ENCODE data around the gene DTD1. TPM values are rescaled to one million over a fixed set of nuclear protein-coding genes. Genes with fewer than 3 reads are reported as not detected.
"Not testable (repeated sequence)": the region's sequence is repeated elsewhere in the genome, so short reads cannot be mapped to it uniquely, and the experiment has no call there.

The DTD1 gene
- total RNA-seq, 6 experiments from 2014 or later, result 5.4 to 21.2 (median 7.5) TPM

- TF ChIP-seq CTCF (IDR thresholded peaks at IDR 0.05) (no peak), POLR2A (IDR thresholded peaks at IDR 0.05) (no peak)
- no peaks in the 10 kb centered on the region for H3K36me3 ChIP-seq
- no peaks in the 10 kb centered on the region for H3K9me3 ChIP-seq
- 58% methylated on average over 3 of the region's 3 CpGs for WGBS (ENCODE audit: insufficient coverage, low coverage, low lambda C conversion rate, missing lambda C conversion rate)
- DNase-seq, result no peak
- H3K27me3 ChIP-seq, result no peaks in the 10 kb centered on the region
- ATAC-seq, result no peak
- no peak overlapping the region for H3K27ac ChIP-seq
- H3K4me1 ChIP-seq, result no peaks in the 10 kb centered on the region
- intact Hi-C loops (cut with DNase I), result no loop called here
- no peak overlapping the region for H3K4me3 ChIP-seq
Measured at GRCh38 chr20:18781509-18781908, 193.7 kb downstream of the DTD1 start.

GRCh38 chr20:18783385-18783959, 195.6 kb downstream of the DTD1 start:
- Histone ChIP-seq H3K9me3 (no peaks in the 10 kb centered on the region), H3K36me3 (no peaks in the 10 kb centered on the region), H3K4me1 (no peaks in the 10 kb centered on the region), H3K27me3 (no peaks in the 10 kb centered on the region), H3K4me3 (no peak overlapping the region), H3K27ac (no peak overlapping the region)
- intact Hi-C loops (cut with DNase I), result no loop called here
- ATAC-seq (no peak), DNase-seq (no peak)
- WGBS (ENCODE audit: insufficient coverage, low coverage, low lambda C conversion rate, missing lambda C conversion rate), result 53% methylated on average over 5 of the region's 5 CpGs
- no peak for TF ChIP-seq CTCF (IDR thresholded peaks at IDR 0.05)
- no peak for TF ChIP-seq POLR2A (IDR thresholded peaks at IDR 0.05)

GRCh38 chr20:18787046-18787445, 199.2 kb downstream of the DTD1 start:
- intact Hi-C loops (cut with DNase I); DNase-seq; H3K27me3 ChIP-seq; H3K36me3 ChIP-seq; H3K9me3 ChIP-seq; H3K27ac ChIP-seq; H3K4me3 ChIP-seq; H3K4me1 ChIP-seq; ATAC-seq: not testable (repeated sequence)
- 64% methylated on average over 1 of the region's 2 CpGs for WGBS (ENCODE audit: insufficient coverage, low coverage, low lambda C conversion rate, missing lambda C conversion rate)

DNA sequence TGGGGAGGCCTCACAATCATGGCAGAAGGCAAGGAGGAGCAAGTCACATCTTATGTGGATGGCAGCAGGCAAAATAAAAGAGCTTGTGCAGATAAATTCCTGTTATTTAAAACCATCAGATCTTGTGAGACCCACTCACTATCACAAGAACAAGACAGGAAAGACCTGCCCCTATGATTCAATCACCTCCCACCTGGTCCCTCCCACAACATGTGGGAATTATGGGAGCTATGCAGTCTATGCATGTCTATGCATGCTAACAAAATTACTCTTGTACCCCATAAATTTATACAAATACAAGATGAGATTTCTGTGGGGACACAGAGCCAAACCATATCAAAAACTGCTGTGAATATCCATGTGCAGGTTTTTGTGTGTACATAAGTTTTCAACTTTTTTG, 200.2 kb downstream of the DTD1 start:
- no peak for DNase-seq
- Histone ChIP-seq H3K4me3 (no peak overlapping the region), H3K36me3 (no peaks in the 10 kb centered on the region), H3K4me1 (no peaks in the 10 kb centered on the region), H3K27ac (no peak overlapping the region), H3K27me3 (no peaks in the 10 kb centered on the region), H3K9me3 (no peaks in the 10 kb centered on the region)
- no peak for TF ChIP-seq CTCF (IDR thresholded peaks at IDR 0.05)
- no peak for TF ChIP-seq POLR2A (IDR thresholded peaks at IDR 0.05)
- ATAC-seq, result no peak
- intact Hi-C loops (cut with DNase I), result no loop called here

GRCh38 chr20:18790787-18791186, 202.9 kb downstream of the DTD1 start:
- no peak for DNase-seq
- H3K9me3 ChIP-seq, result no peaks in the 10 kb centered on the region

More at GRCh38 chr20:18790787-18791186, 202.9 kb downstream of the DTD1 start:
- Histone ChIP-seq H3K27me3 (no peaks in the 10 kb centered on the region), H3K4me3 (no peak overlapping the region), H3K4me1 (no peaks in the 10 kb centered on the region), H3K27ac (no peak overlapping the region), H3K36me3 (no peaks in the 10 kb centered on the region)
- intact Hi-C loops (cut with DNase I), result no loop called here
- TF ChIP-seq POLR2A (IDR thresholded peaks at IDR 0.05) (no peak), CTCF (IDR thresholded peaks at IDR 0.05) (no peak)
- no peak for ATAC-seq
- 47% methylated on average over 3 of the region's 3 CpGs for WGBS (ENCODE audit: insufficient coverage, low coverage, low lambda C conversion rate, missing lambda C conversion rate)
